Measurements from ENCODE around the gene FAM229A. TPM values are rescaled to one million over a fixed set of nuclear protein-coding genes. Genes with fewer than 3 reads are reported as not detected.
A peak's percentile ranks its signal among the peaks of the same experiment; 100 is the strongest.

The FAM229A gene
- total and polyA plus RNA-seq, 9 of the 15 experiments (the other 6 are each of a cell fraction or from before 2014, with no cell fraction given), result 0.04 to 21.6 (median 7.4) TPM

DNA sequence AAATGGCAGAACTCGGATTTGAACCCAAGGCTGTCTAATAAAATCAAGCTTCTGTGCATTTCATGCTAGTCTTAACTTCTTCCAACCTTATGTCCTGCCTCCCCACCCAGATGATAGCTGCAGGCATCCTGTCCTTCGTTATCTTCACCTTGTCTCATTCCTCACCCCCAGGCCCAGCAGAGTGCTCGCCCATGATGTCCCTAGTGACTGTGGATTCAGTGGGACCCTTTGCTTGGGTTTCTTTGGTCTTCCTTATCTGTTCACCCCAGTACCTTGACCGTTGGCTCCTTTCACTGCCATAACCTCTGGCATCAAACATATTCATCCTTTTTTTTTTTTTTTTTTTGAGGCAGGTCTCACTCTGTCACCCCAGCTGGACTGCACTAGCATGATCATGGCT, 37.6 kb upstream of the FAM229A start:
- CTCF ChIA-PET (ENCODE audit: low intra/inter-chr PET ratio), result interaction anchor here (0.9 to 2.3 kb wide), 3 partner anchors 14 to 474 kb away, joined by 5 to 20 read pairs (median 5); no protein-coding TSS in a partner anchor
- Histone ChIP-seq H2AFZ (ENCODE audit: low read depth, low read length) (peak overlapping the region; percentile 29; the same call in 1 of the 2 replicates), H3K4me2 (ENCODE audit: insufficient read depth, low read length) (no peak overlapping the region), H4K20me1 (replicated peaks; ENCODE audit: control insufficient read depth, insufficient read depth, low read length) (no peaks in the 10 kb centered on the region), H3K79me2 (ENCODE audit: control insufficient read depth, insufficient read depth, low read length) (peaks cover 8% of the 10 kb centered on the region; the same call in 2 of the 3 replicates), H3K9me3 (replicated peaks; ENCODE audit: control insufficient read depth, insufficient read depth, low read depth, low read length) (no peaks in the 10 kb centered on the region; the same call in 1 of the 2 replicates), H3K9me1 (ENCODE audit: control insufficient read depth, insufficient read depth, low read length) (no peaks in the 10 kb centered on the region), H3K4me1 (replicated peaks in 1 of 2; ENCODE audit: control insufficient read depth in 2 of 2, insufficient read depth in 2 of 2, low read length in 2 of 2) (peaks cover 14 to 20% of the 10 kb centered on the region in 2 experiments; a peak in 4 of 5 replicates), H3K36me3 (ENCODE audit: control insufficient read depth, insufficient read depth, low read length) (no peaks in the 10 kb centered on the region), H3K9ac (ENCODE audit: insufficient read depth in 1 of 2, low read depth in 2 of 2, low read length in 2 of 2) (0 out of 4 replicates have a peak overlapping the region, but pooled peaks of 1 of the 2 experiments have one; percentile 10), H3K27me3 (ENCODE audit: control insufficient read depth in 2 of 2, insufficient read depth in 2 of 2, low read length in 2 of 2) (no peaks in the 10 kb centered on the region), H3K4me3 (no peak overlapping the region), H3K27ac (ENCODE audit: extremely low read depth, low read depth, low read length) (no peak overlapping the region)
- DNase-seq (ENCODE audit: extremely low read depth in 1 of 4, low spot score in 3 of 4) (peak; percentile 58 to 92 (median 72)), ATAC-seq (peak; percentile 50), FAIRE-seq (peak; percentile 83)
- 15% methylated on average over 4 of the region's 4 CpGs for WGBS (ENCODE audit: insufficient coverage, low coverage, missing lambda C conversion rate)
- no TSS peak for BruUV-seq (replicated peaks)
- intact Hi-C loops (cut with micrococcal nuclease) (loop anchor here (5.0 kb wide), 3 partner anchors 302 to 687 kb away; partner anchors contain the start of genes FNDC5 and SYNC), in situ Hi-C loops (cut with MboI) (no loop called here)
- POLR2A ChIA-PET, result interaction anchor here (0.6 to 1.3 kb wide), 6 partner anchors 11 to 207 kb away, joined by 3 to 5 read pairs (median 4); no protein-coding TSS in a partner anchor
- no peak for TF ChIP-seq SIRT6 (IDR thresholded peaks at IDR 0.05; ENCODE audit: low read depth, low read length)
- TF ChIP-seq GTF2A2 (tag; IDR thresholded peaks at IDR 0.05), result no peak
- no peak for TF ChIP-seq PHB (CRISPR knock-in tag; IDR thresholded peaks at IDR 0.05)
- TF ChIP-seq RHOXF2B (CRISPR knock-in tag; conservative IDR thresholded peaks at IDR 0.05), result no peak
- no peak for TF ChIP-seq ZNF764 (CRISPR knock-in tag; IDR thresholded peaks at IDR 0.05; ENCODE audit: low read depth)
- TF ChIP-seq CBX5 (IDR thresholded peaks at IDR 0.05; ENCODE audit: borderline replicate concordance, low read depth), result 0 out of 2 replicates have a peak, but pooled peaks have one; percentile 27
- no peak for TF ChIP-seq SREBF2 (CRISPR knock-in tag; IDR thresholded peaks at IDR 0.05)
- no peak for TF ChIP-seq KAT7 (CRISPR knock-in tag; IDR thresholded peaks at IDR 0.05; ENCODE audit: borderline replicate concordance)
- no peak for TF ChIP-seq ZNF507 (tag; conservative IDR thresholded peaks at IDR 0.05)
- TF ChIP-seq ZNF644 (tag; IDR thresholded peaks at IDR 0.05; ENCODE audit: low read depth), result no peak
- no peak for TF ChIP-seq PRMT5 (CRISPR knock-in tag; IDR thresholded peaks at IDR 0.05)
- no peak for TF ChIP-seq ZSCAN32 (CRISPR knock-in tag; IDR thresholded peaks at IDR 0.05)
- peak; percentile 67 for TF ChIP-seq NFIC (IDR thresholded peaks at IDR 0.05)
- no peak for TF ChIP-seq PHTF2 (CRISPR knock-in tag; IDR thresholded peaks at IDR 0.05)
- TF ChIP-seq RNF2 (IDR thresholded peaks at IDR 0.05), result no peak
- TF ChIP-seq NR3C1 (CRISPR knock-in tag; IDR thresholded peaks at IDR 0.05), result no peak
- peak; percentile 69; the same call in 1 of the 2 replicates for TF ChIP-seq TAL1 (IDR thresholded peaks at IDR 0.05)
- TF ChIP-seq ARID2 (IDR thresholded peaks at IDR 0.05), result no peak
- TF ChIP-seq ZNF354B (CRISPR knock-in tag; IDR thresholded peaks at IDR 0.05), result no peak
- TF ChIP-seq SMAD2 (IDR thresholded peaks at IDR 0.05; ENCODE audit: low read depth, low read length), result no peak
- TF ChIP-seq, protein P1, sequence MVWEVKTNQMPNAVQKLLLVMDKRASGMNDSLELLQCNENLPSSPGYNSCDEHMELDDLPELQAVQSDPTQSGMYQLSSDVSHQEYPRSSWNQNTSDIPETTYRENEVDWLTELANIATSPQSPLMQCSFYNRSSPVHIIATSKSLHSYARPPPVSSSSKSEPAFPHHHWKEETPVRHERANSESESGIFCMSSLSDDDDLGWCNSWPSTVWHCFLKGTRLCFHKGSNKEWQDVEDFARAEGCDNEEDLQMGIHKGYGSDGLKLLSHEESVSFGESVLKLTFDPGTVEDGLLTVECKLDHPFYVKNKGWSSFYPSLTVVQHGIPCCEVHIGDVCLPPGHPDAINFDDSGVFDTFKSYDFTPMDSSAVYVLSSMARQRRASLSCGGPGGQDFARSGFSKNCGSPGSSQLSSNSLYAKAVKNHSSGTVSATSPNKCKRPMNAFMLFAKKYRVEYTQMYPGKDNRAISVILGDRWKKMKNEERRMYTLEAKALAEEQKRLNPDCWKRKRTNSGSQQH (CRISPR knock-in tag; IDR thresholded peaks at IDR 0.05), result no peak
- peak; percentile 81 for TF ChIP-seq TCF3 (CRISPR knock-in tag; IDR thresholded peaks at IDR 0.05)
- TF ChIP-seq, protein P2, sequence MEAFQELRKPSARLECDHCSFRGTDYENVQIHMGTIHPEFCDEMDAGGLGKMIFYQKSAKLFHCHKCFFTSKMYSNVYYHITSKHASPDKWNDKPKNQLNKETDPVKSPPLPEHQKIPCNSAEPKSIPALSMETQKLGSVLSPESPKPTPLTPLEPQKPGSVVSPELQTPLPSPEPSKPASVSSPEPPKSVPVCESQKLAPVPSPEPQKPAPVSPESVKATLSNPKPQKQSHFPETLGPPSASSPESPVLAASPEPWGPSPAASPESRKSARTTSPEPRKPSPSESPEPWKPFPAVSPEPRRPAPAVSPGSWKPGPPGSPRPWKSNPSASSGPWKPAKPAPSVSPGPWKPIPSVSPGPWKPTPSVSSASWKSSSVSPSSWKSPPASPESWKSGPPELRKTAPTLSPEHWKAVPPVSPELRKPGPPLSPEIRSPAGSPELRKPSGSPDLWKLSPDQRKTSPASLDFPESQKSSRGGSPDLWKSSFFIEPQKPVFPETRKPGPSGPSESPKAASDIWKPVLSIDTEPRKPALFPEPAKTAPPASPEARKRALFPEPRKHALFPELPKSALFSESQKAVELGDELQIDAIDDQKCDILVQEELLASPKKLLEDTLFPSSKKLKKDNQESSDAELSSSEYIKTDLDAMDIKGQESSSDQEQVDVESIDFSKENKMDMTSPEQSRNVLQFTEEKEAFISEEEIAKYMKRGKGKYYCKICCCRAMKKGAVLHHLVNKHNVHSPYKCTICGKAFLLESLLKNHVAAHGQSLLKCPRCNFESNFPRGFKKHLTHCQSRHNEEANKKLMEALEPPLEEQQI (IDR thresholded peaks at IDR 0.05), result no peak
- no peak for TF ChIP-seq NCOA6 (IDR thresholded peaks at IDR 0.05)

Measured in K562 (cell line).